ENCODE results near the gene NR2C2.
"Not testable (repeated sequence)": the region's sequence is repeated elsewhere in the genome, so short reads cannot be mapped to it uniquely, and the experiment has no call there.

NR2C2 gene

DNA sequence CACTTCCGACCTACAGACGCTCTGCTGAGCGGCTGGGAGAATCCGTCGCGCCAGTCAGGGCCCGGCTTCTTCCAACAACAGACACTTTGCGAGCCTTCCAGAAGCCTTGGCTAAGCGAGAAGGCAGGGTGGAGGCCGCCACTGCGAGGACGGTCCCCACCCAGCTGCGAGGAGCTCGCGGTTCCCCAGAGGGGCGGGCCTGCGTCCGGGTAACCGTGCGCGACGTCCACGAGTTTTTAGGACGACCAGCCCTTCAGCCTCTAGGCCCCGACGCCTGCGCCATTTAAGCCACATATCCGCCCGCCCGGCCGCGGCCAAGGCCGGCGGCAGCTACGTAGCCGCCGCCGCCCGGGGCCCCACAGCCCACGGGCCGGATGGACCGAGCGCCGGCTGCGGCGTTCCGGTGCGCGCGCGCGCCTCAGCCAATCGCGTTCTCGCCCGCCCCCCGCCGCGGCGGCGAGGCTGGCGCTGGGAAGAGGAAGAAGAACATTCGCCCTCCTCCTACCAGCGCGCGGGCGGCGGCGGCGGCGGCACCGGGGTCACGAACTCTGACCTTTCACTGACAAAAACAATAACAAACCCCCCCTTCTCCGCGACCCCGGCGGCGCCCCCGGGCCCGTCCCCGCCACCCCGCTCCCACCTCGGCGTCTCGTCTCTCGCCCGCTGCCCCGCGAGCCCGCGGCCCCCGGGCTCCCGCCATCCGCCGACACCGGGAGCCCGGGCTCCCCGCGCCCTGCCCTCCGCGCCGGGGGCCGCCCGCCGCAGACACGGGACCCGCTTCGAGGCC is at the start of gene NR2C2:
NR2C2 (plus strand) TSS at position 484 of the 786 bp plus-strand sequence. CDS start 56,332 bp downstream, outside the sequence.
- FAIRE-seq (no peak), DNase-seq (ENCODE audit: low spot score) (peak; percentile 49)

DNA sequence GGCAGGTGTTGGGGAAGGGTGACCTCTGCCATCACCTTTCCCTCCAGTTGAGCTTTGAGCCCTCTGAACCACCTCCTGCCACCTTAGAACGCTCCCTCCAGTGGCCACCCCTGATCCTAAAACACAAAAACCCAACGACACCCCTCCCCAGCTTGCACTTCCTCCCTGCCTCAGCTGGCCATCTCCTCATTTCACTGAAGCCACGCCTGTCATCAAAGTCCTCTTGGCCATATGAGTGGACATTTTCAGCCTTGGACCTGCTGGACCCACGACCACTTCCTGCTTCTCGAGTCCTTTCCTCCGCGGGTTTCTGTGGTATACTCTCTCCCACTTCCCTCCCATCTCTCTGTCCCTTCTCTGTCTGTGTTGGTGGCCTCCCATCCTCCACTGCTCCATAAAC is 48.5 kb upstream of the NR2C2 start:
- DNase-seq (ENCODE audit: low spot score) (no peak), FAIRE-seq (no peak)

DNA sequence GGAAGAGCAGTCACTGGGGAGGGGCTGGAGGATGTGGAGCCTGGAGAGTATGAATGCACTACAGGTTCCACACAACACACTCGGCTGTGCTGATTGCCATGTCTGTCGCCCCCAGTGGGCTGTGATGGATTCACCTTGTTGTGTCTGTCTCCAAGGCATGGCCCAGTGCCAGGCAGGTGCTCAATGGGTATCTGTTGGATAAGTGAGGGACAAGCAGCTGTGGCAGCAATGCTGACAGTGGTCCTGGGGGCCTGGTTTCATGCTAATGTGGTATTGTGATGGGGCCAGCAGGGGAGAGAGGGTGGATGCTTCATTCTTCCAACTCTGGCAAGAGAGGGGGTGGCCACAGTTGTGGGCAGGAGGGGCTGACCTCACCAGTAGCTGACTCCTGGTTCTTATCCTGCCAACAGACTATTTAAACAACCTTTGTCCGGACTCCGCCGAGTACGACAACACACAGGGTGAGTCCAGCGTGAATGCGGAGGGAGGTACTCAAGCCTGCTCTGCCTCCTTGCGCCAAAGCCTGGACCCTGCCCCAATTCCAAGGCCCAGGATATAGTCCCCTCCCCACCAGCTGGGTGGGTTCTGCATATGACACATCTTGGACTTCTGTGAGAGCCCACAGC is 47.3 kb upstream of the NR2C2 start:
- FAIRE-seq (no peak), DNase-seq (ENCODE audit: low spot score) (no peak)

DNA sequence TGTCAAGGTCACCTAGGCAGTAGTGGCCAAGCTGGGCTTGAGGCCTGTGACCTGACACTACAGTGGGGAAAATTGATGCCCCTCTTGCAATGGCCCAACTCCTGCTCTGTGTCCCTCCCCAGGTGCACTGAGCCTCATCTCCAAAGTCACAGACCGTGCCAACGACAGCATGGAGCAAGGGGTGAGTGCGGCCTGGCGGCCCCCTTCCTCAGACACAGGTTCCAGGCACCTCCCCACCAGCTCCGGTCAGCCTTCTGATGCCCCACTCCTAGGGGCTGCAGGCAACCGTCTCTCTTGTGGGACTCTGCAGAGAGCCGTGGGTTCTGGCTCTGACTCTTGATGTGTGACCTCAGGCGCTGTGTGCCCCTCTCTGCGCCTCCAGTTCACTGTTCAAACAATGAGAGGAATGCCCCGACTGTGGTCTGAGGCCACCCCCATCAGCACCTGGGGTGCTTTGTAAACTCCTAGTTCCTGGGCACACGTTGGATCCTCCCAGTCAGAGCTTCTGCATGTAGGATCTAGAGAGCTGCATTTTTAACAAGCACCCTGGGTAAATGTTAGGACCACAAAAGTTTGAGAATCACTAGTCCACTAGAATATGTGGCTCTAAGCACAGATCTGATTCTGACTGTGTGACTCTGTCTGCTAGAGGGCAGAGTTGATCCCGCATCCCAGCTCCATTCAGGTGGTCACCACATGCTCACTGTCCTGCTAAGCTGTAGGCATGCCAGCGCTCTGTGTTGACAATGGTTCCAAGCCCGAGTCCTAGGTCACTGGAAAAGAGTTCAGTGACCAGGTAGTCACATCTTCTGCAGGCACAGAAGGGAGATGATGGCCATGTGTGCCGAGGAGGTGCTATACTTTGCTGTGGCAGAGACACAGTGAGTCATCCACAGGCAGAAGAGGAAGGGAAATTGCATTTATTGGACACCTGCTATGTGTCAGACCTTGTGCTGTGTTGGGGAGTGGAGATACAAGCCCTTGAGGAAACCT is 46.2 kb upstream of the NR2C2 start:
- FAIRE-seq (no peak), DNase-seq (ENCODE audit: low spot score) (no peak)

DNA sequence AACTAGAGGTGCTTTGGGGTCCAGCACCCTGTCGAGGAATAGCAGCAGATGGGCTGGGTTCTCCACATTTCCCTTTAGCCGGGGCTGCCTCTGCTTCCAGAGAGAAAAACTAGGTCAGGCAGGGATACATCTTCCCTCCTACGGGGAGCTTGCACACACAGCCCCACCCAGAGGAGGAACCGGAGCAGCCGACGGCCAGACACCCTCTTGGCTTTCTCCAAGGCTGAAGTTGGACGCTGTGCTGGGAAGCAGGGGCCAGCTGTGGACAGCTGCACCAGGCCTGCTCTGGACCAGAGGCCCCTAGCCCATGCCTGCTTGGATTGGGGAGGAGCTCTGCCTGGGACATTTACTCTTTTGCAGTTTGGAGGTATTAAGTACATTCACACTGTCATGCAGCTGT is 44.7 kb upstream of the NR2C2 start:
- DNase-seq (ENCODE audit: low spot score) (no peak), FAIRE-seq (no peak)

DNA sequence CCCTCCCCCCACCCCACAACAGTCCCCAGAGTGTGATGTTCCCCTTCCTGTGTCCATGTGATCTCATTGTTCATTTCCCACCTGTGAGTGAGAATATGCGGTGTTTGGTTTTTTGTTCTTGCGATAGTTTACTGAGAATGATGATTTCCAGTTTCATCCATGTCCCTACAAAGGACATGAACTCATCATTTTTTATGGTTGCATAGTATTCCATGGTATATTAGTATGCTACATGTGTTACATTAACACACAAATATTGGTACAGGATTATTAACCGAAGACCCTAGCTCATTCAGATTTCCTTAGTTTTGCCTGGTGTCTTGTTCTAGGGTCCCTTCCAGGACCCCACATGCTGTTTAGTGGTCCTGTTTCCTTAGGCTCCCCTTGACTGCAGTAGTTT is 43.9 kb upstream of the NR2C2 start:
- not testable (repeated sequence) for FAIRE-seq

DNA sequence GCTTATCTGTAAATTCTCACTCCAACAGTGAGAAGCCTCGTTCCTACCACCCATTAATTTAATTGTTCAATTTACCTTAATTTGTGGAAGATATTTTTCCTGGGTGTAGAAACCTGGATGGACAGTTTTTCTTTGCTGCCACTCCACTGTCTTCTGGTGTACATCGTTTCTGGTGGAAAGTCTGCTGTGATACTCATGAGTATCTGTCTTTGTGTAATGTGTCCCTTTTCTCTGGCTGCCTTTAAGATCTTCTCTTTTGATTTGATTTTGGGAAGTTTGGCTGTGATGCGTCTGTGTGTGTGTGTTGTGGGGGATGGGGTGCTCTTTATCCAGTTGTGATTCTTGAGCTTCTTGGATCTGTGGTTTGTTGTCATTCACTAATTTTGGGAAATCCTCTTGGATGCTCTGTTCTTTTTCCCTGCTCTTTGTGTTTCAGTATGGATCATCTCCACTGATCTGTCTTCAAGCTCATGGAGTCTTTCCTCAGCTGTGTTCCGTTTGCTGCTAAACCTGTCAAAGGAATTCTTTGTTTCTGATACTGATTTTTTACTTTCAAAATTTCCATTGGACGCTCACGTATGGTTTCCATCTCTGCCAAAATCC is 42.2 kb upstream of the NR2C2 start:
- DNase-seq (ENCODE audit: low spot score) (no peak), FAIRE-seq (no peak)

More for the DNA sequence above, 43.9 kb upstream of the NR2C2 start:
- DNase-seq (ENCODE audit: low spot score), result not testable (repeated sequence)

DNA sequence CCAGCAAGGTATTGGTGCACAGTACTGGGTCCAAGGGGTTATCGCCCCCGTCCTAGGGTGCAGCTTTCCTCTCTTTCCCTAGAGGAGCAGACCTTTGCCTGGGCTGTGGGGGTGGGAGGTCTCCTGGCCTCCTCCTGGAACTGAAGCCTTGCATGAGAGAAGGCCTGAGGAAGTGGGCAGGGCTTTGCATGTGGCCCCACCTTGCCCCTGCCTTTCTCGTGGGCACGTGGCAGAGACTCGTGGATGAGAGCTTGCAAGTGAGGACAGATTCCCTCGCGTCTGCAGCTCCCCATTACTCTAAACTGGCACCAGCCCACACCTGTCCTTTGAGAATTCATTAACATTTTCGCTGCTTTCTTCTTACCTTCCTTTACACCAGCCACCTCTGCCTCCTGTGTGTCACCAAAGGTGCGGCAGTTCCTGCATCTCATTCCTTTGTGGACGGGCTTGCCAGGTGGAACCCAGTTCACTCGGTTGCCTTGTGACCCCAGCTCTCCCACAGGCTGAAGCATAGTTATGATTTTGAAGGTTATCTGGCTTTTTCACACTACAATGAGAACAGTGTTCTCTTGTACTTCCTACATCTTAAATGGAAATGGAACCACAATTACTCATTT is 40.9 kb upstream of the NR2C2 start:
- no peak for FAIRE-seq
- DNase-seq (ENCODE audit: low spot score), result no peak

DNA sequence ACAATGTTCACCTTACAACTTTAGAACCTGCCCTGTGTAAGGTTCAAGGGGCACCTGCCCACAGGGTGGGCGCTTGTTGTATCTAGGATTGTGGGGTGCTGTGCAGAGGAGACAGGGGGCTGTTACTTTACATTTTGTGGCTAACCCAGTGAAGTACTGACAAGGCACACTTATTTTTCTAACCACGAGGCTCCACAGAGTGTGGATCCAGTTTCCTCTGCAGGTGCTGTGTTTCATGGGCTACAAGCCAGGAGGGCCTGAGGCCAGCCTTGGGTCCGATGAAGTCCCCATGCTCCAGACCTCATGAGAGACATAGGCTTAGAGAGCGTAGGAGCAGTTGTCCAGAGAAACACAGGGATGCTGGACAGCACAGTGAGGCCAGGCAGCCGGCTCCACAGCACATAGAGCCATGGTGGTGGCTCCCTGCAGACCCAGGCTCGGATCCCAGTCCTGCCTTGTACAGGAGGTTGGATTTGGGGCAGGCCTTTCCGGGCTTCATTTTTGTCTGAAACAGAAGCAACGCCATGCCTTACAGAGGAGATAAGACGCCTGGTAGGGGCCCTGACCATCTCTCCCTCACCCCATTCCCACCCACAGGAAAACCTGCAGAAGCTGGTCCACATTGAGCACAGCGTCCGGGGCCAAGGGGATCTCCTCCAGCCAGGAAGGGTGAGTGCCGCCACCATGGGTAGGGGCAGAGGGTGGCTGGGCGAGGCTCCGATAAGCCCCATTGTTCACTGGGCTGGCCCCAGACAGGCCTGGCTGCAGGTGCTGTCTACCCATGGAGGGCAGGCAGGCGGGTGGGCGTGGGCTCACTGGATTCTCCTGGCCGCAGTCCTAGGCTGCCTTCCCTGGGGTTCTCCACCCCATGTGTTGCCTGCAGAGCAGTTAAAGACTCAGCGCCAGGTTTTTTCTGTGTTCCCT is 40.1 kb upstream of the NR2C2 start:
- no peak for FAIRE-seq
- no peak for DNase-seq (ENCODE audit: low spot score)

DNA sequence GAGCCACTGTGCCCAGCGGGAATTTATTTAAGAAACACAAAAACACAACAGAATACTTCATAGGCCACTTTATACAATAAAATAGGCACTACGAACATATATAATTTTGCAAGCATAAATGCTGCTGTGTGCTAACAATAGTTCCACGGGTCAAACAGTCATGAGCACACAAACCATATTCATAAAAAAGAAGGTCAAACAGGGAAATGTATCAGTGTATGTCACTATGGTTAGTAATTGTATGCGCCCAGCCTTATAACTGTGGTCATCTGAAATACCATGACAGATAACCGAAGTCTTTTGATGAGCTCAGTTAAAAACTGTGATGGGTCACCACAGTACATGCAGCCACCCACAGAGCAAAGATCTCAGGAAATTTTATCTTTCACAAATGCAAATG is 38.1 kb upstream of the NR2C2 start:
- FAIRE-seq, result no peak
- no peak for DNase-seq (ENCODE audit: low spot score)

DNA sequence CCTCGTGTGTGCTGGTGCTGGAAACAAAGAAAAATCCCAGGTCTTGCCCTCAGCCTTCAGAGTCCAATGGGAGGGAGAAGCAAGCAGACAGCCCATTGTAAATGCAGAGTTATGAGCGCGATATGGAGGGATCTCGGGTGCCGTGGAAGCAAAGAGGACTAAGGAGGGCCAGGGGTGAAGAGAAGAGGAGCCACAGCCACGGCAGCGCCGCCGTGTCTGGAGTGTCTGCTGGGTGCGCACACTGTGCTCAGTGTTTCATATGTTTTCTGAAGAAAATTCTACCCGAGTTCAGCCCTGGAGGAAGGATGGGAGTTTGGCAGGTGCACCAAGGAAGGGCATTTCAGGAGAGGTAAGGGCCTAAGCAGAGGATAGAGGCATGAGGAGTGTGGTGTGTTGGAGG is 35.7 kb upstream of the NR2C2 start:
- FAIRE-seq (no peak), DNase-seq (ENCODE audit: low spot score) (no peak)

DNA sequence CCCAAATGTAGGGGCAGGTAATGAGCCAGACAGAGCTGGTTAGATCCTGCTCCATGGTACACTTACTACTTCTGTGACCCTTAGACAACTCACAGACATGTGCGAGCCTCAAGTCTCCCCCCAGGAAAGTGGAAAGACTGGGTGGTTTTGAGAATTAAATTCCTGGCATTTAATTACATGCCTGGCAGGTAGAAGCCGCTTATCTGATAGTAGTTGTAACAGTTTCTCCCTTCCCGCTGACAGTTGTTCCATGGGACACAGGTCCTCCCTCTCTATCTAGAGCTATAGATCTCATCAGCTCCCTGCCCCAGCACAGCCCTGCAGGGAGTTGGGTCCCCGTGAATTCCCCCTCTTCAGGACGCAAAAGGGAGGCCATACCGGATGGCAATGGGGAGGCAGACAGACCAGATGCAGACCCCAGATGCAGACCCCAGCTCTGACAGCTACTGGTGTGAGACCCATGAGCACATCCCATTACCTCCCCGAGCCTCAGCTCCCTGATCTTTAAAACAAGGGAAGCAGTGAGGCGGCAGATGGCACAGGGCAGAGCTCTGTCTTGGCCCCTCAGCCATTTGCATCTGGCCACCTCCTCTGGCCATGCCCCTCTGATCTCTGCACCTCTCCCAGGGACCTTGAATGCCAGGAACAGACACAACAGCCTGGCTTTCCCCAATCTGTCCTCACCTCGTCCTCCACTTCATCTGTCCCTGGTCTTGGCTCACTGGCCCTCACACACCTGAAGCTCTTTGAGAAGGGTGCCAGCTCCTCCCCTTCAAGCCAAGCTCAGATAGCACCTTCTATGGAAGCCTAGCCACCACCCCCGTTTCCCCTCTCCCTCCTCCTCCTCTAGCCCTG is 34.1 kb upstream of the NR2C2 start:
- FAIRE-seq, result no peak

DNA sequence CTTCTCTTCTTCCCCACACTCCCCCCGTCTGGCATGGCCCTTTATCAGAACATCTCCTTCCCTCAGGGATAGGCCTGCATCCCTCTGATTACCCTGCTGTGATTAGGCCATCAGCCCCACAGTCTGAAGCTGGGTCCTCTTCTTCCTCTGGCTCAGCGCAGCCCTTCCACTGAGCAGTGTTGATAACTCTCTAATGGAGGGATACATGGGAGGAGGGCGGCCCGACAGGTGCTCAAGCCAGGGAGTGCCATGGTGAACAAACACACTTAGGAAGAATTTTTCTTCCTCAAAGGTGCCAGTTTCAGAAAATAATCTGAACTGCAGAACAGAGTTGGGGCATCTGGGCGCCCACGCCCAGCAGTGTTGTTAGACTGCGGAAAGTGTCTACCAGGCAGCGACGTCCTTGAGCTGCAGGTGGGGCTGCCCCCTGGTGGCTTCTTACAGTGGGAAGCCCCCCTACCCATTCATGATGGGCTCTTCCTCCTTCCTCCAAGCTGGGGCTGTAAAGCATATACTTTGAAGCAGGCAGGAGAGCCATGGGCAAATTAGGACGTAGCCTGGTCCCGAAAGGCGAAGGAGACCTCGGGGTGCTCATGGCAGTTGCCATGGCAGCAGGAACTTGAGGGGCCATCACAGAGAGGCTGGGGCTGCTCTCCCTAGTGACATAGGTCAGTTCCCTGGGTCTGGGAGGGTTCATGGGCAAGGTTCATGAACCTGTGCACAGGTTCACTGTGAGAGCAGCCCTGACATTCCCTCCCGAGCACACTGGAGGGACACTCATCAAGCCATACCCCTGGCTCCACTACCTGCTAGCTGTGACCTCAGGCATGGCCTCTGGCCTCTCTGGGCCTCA is 33.2 kb upstream of the NR2C2 start:
- no peak for FAIRE-seq
- DNase-seq (ENCODE audit: low spot score), result no peak

More for the DNA sequence above, 34.1 kb upstream of the NR2C2 start:
- no peak for DNase-seq (ENCODE audit: low spot score)

DNA sequence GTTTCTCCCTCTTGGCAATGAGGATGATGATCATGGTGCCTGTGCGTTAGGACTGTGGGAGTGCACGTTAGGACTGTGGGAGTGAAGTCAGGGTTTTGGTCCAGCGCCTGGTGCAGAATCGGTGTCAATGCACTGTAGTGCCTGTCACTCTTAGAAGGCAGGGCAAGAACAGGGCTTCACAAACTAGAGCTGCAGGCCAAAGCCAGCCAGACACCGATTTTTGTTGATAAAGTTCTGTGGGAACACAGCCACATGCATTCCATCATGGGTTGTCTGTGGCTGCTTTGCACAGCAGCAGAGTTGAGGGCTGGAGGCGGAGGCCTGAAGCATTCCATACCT is 32.6 kb upstream of the NR2C2 start:
- no peak for DNase-seq (ENCODE audit: low spot score)
- FAIRE-seq, result no peak

DNA sequence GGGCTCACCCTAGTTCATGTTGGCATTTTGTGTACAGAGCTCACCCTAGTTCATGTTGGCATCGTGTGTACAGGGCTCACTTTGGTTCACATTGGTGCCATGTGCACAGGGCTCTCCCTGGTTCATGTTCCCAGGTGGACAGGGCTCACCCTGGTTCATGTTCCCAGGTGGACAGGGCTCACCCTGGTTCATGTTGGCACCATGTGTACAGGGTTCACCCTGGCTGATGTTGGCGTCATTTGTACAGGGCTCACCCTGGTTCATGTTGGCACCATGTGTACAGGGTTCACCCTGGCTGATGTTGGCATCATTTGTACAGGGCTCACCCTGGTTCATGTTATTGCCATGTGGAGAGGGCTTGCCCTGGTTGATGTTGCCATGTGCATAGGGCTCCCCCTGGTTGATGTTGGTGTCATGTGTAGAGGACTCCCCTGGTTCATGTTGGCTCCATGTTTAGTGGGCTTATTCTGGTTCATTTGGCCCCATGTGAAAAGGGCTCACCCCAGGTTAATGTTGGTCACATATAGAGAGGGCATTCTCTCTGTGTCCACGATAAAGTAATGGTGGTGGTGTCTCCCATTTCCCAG is 31.7 kb upstream of the NR2C2 start:
- DNase-seq (ENCODE audit: low spot score) (no peak), FAIRE-seq (no peak)

DNA sequence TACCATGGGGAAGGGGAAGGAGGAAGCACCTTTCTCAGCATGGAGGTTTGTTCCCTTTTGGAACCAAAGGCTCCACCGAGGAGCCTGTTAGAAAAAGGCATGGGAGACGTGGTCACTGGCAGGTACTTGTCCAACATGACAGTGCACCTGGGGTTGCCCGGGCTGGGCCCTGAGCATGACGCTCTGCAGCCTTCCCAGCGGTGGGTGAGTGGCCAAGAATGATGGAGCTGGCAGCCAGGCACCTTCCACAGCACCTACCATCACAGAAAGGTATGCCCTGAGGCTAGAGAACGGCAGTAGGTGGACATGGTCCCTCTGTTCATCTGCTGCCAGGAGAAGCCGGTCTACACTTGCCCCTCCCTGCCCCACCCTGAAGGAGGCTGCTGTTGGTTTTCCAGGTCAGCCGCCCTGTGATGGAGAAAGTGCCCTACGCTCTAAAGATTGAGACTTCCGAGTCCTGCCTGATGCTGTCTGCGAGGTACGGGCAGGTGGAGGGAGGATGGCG is 29.0 kb upstream of the NR2C2 start:
- DNase-seq (ENCODE audit: low spot score), result no peak
- FAIRE-seq, result no peak

DNA sequence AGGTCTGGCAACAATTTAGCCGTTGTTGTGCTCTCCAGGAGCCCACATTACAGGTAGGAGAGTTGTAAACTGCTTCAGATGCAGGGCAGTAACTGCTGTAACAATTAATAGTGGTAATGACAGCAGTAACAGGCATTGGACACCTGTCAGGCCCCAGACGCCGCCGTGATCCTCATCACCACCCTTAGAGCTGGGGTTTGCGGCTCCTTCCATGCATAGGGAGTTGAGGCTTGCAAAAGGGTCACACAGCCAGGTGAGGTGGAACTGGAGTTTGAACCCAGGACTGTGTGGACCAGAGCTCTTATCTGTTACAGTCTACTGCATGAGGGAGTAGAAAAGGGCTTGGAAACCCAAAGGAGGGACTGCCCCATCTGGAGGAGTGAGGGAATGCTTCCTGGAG is 26.8 kb upstream of the NR2C2 start:
- DNase-seq (ENCODE audit: low spot score), result no peak
- FAIRE-seq, result no peak

Measured in RCC 7860 (cell line).